Endothelial cell of umbilical vein (primary cell): ENCODE data around the gene KAT8.
A peak's percentile ranks its signal among the peaks of the same experiment; 100 is the strongest.

ENCODE experiments used
- FOS ChIP-seq: IDR thresholded peaks from 2 replicates; pipeline ENCODE4 v1.6.1; 2011; ENCODE audit warnings: mild to moderate bottlenecking, low read length, moderate library complexity, borderline replicate concordance; ENCODE audit not compliant: insufficient read depth
- GATA2 ChIP-seq: IDR thresholded peaks from 2 replicates; pipeline ENCODE4 v1.7.0; 2011; ENCODE audit warnings: low read depth, mild to moderate bottlenecking, moderate library complexity, mixed read lengths, low read length; ENCODE audit not compliant: insufficient read length, insufficient read depth
- POLR2A ChIP-seq: IDR thresholded peaks from 2 replicates; pipeline ENCODE4 v1.6.1; 2012; ENCODE audit warnings: low read depth, mild to moderate bottlenecking, control low read depth, low read length
- POLR2AphosphoS5 ChIP-seq: IDR thresholded peaks from 2 replicates; pipeline ENCODE4 v1.6.1; 2012; ENCODE audit warnings: low read depth, mild to moderate bottlenecking, control low read depth, low read length, moderate library complexity; ENCODE audit not compliant: insufficient read depth
- TF ChIP-seq, protein P1 (sequence below), 2 donors: IDR thresholded peaks; 1 replicate in 1 of 2; 2 replicates in 1 of 2; pipeline ENCODE4 v1.5.1; 2011; ENCODE audit warnings: low read length in 2 of 2, mild to moderate bottlenecking in 2 of 2, moderate library complexity in 2 of 2, control low read depth in 1 of 2, inconsistent platforms in 1 of 2, low read depth in 1 of 2; ENCODE audit not compliant: insufficient read depth in 1 of 2; ENCODE audit errors: extremely low read depth in 1 of 2

- TF ChIP-seq FOS, result no peak
- TF ChIP-seq, protein P1, sequence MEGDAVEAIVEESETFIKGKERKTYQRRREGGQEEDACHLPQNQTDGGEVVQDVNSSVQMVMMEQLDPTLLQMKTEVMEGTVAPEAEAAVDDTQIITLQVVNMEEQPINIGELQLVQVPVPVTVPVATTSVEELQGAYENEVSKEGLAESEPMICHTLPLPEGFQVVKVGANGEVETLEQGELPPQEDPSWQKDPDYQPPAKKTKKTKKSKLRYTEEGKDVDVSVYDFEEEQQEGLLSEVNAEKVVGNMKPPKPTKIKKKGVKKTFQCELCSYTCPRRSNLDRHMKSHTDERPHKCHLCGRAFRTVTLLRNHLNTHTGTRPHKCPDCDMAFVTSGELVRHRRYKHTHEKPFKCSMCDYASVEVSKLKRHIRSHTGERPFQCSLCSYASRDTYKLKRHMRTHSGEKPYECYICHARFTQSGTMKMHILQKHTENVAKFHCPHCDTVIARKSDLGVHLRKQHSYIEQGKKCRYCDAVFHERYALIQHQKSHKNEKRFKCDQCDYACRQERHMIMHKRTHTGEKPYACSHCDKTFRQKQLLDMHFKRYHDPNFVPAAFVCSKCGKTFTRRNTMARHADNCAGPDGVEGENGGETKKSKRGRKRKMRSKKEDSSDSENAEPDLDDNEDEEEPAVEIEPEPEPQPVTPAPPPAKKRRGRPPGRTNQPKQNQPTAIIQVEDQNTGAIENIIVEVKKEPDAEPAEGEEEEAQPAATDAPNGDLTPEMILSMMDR (IDR thresholded peaks at IDR 0.05; ENCODE audit: extremely low read depth in 1 of 2, insufficient read depth in 1 of 2, low read depth in 1 of 2, low read length in 2 of 2), result no peak
- peak; percentile 100 for TF ChIP-seq POLR2A
- TF ChIP-seq GATA2, result no peak
- TF ChIP-seq POLR2AphosphoS5, result peak; percentile 100
Observed at GRCh38 chr16:31179747-31180459, 62.4 kb downstream of the KAT8 start, which contains the start of gene FUS.
